ENCODE measurements around the gene IL6ST.
"Not testable (repeated sequence)": the region's sequence is repeated elsewhere in the genome, so short reads cannot be mapped to it uniquely, and the experiment has no call there.

IL6ST gene

DNA sequence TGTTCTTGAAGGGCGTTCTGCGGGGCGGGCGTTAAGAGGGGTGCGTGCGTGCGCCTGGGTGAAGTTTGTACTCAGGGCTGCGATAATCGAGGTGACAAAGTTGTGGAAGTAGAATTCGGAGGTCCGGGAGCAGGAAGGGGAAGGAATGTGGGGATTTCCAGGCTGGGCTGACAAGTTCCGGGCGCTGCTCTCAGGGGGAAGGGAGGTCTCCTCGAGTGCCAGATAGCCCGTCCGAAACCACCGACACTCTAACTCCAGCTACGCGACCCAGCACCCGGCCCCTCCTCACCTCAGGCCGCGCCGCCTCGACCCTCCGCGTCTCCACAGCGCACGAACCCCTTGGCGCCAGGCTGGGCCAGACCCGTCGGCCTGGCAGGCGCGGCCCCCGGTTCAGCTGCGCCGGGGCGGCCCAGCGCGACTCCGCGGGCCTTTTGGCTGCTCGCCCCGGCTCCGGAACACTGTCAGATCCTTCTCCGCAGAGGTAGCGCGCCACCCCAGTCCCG lies at the start of gene IL6ST:
TSS of gene IL6ST (minus strand) at position 469 of the 503 bp plus-strand sequence. CDS start 18,685 bp downstream, outside the sequence.
- DNase-seq = no peak

DNA sequence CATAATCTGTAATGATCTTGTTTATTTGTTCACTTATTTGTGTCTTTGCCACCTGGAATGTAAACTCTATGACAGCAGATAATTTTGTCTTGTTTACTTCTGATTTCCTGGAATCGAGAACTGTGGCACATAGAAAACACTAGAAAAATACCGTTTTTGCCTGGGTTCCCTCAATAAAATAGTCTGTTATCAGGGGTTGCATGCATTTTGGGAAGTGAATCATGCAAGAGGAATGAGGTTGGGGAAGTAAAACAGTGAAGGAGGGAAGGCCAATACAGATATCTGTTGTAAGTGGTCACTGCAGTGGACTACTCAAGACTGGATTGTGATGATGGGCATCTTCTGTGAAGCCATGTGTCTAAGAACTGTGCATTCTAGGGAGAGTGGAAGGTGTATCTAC lies 45.2 kb upstream of the IL6ST start:
- DNase-seq = no peak

DNA sequence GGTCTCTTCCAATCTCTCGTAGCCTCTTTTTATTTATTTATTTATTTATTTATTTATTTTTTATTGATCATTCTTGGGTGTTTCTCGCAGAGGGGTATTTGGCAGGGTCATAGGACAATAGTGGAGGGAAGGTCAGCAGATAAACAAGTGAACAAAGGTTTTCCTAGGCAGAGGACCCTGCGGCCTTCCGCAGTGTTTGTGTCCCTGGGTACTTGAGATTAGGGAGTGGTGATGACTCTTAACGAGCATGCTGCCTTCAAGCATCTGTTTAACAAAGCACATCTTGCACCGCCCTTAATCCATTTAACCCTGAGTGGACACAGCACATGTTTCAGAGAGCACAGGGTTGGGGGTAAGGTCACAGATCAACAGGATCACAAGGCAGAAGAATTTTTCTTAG lies 43.4 kb upstream of the IL6ST start:
- not testable (repeated sequence) for DNase-seq

DNA sequence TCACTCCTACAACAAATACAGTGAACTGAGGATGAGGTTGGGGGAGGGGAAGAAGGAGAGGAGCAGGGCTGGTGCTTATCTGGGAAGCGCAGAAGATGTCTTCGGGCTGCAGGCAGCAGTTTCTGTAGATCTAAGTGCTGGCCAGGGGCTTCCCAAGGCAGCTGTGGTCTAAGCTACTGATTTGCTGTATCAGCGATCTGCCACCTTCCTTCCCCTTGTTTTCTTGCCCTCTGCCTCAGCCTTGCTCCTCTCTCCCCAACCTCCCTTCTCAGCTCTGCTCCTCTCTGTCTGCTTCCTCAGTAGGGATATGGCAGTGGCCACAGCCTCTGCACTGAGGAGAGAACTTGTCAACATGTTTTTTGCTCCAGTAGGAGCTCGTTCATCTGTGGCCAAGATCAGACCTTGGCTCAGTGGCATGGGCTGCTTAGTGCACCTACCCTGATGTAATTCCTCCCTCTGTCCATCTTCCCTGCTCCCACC lies 42.8 kb upstream of the IL6ST start:
- no peak for DNase-seq

DNA sequence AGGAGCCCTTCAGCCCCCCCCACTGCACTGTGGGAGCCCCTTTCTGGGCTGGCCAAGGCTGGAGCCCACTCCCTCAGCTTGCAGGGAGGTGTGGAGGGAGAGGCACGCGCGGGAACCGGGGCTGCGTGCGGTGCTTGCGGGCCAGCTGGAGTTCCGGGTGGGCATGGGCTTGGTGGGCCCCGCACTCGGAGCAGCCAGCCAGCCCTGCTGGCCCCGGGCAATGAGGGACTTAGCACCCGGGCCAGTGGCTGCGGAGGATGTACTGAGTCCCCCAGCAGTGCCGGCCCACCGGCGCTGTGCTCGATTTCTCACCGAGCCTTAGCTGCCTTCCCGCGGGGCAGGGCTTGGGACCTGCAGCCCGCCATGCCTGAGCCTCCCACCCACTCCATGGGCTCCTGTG lies 40.6 kb upstream of the IL6ST start:
- DNase-seq = not testable (repeated sequence)

DNA sequence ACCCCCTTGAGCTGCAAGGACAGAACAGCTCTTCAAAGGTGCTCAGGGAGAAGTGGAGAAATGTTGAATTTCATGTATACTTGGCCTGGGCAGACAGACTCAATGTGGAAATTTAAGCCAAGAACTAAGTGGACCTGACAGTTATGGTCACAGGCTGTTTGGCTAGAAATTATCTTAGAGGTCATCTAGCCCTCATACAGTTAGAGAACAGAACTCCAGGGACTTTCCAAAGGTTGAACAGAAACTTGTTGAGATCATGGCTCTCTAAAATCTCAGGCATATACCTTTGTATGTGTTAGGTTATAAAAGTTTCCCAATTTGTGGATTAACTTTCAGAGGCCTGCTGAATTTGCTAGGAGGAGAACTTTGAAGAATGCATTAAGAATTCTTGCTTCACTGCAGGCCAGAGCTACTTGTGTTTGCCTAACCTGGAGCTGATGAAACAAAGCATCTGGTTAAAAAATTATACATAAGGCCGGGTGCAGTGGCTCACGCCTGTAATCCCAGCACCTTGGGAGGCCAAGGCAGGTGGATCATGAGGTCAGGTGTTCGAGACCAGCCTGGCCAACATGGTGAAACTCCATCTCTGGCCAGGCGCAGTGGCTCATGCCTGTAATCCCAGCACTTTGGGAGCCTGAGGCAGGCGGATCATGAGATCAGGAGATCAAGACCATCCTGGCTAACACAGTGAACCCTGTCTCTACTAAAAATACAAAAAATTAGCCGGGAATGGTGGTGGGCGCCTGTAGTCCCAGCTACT lies 35.3 kb upstream of the IL6ST start:
- not testable (repeated sequence) for DNase-seq

DNA sequence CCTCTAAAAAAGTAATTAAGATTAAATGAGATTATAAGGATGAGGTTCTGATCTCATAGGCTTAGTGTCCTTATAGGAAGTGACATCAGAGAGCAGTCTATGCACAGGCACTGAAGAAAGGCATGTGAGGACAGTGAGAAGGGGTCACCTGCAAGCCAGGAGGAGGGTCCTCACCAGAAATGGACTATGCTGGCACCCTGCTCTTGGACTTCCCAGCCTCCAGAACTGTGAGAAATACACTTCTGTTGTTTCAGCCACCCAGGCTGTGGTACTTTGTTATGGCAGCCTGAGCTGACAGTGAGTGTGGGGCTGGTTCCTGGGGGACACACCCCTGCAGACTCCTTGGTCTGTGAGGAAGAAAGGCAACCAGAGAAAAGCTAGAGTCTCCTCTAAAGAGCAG lies 34.7 kb upstream of the IL6ST start:
- no peak for DNase-seq

DNA sequence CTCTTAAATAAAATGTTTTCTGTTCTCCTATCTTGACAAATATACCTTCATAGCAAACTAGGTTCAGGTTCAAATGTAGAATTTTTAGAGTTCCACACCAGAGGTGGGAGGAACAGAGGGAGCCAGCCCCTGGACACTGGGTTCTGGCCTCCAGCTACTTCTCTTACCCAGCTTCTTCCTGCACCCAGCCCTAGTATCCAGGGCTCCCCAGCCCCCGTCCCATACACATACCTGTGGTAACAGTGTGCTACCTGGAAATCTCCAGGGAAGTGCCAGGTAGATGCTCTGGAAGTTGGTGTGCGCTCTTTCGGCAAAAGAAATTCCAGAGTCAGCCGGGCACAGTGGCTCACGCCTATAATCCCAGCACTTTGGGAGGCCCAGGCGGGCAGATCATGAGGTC lies 33.9 kb upstream of the IL6ST start:
- no peak for DNase-seq

DNA sequence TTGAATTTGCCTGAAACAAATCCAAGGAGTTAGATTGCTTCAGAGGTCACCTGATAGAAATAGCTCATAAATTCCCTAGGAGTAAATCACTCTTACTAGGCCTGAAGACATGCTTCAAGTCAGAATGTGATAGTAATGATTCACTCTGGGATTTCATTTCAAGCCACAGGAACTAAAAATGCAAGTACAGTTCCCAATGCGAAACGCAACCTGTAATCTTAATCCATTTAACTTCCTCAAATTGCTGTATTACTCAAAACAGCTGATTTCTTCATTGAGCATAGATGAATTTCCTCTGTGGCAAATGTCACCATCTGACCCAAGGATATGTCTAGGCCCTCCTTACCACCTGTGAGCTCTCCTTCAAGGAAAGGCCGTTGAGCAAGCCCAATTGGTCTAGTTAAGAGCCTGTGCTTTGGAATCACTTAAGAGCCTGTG lies 32.1 kb upstream of the IL6ST start:
- no peak for DNase-seq

DNA sequence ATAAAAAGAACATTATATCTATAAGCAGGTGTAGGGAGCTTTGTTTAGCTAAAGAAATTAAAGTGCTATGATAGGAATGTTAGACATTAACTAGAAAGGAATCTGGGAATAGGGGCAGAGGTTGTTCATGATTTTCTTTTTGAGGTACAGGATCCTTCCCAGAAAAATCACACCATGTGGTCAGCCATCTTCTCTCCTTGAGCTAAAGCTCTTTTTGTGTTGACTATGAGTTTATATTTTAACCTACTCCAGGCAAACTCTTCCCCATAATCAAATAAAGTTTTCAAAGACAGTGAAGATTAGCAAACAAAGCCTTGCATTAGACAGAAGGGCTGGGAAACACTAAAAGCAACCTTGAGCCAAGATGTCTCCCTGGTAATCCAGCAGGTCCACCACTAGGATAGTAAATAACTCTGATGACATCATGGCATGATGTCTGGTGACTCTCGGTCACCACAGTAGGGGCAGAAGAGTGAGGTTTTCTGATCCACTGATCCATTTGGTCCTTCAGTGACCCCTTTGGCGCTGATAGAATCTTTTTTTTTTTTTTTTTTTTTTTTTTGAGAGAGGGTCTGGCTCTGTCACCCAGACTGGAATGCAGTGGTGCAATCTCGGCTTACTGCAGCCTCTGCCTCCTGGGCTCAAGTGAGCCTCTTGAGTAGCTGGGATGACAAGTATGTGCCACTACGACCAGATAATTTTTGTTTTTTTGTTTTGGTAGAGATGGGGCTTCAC lies 30.6 kb upstream of the IL6ST start:
- DNase-seq = no peak

DNA sequence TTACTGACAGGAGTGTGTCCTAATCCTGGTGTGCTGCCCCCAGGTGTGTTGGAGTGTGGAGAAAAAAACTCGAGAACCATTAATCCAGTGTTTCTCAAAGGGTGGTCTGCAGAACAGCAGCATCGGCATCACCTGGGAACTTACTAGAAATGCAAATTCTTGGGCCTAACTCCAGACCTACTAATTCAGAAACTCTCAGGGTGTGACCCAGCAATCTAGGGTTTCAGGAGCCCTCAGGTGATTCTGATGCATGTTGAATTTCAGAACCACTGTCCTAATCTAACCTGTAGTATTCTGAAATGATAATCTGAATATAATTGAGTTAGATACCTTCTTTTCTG lies 30.0 kb upstream of the IL6ST start:
- DNase-seq = no peak

DNA sequence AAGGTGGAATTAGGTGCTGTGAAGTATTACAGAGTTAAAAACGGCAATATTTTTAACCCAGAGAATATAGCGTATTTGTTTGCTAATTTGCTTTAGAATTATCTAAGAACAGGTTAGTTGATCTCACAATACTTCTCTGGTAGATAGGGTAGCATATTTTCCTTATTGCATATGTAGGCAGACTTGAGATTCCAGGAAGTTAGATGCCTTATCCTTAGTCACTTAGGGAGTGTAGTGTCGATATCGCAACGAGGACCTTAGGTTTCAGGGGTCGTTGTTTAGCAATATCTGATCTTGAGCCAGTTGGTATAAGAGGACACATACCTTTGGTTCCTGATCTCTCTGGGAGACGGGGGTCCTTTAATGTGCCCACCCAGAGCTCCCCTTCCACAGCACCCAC lies 28.5 kb upstream of the IL6ST start:
- DNase-seq = no peak

DNA sequence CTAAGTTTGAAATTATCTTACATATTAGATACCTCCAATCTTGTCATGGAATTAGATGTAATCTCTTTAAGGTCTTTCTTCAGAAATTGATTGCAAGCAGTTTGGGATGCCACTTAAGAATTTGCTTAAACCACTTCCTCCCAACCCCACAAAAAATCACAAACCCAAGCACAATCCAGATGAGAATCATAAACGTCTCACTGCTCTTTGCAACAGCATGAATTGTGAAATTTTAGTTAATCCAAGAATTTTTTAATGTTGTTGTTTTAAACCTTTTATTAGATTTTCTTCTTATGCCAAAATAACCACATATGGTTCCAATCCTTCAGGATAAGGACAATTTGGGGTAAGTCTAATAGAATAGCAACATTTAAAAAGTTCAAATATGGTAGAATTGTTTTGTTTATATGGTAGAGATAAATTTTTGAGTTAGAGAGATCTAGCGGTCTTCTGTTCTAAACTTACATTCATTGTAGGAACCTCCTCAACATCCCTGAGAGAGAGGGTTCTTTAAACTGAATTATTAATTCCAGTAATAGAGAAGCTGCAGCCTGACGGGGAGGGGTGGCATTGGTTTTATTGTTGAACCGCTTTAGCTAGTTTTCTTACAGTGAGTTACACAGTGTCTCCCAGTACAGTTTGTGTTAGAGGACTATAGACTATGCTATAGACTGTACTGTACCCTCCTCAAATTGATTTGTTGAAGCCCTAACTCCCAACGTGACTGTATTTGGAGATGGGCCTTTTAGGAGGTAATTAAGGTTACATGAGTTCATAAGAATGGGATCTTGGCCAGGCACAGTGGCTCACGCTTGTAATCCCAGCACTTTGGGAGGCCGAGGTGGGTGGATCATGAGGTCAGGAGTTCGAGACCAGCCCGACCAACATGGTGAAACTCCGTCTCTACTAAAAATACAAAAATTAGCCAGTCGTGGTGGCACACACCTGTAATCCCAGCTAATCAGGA lies 24.8 kb upstream of the IL6ST start:
- no peak for DNase-seq

DNA sequence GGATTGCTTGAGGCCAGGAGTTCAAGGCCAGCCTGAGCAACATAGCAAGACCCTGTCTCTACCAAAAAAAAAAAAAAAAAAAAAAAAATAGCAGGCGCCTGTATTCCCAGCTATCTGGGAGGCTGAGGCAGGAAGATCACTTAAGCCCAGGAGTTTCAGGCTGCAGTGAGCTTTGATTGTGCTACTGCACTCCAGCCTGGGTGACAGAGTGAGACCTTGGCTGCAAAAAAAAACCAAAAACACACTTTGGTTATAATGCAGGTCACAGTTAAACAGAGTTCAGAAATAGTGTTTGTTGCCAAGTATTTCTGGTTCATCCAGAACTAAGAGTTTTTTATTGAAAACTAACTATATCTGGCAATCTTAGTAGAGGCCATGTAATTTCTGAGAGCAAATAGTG lies 24.1 kb upstream of the IL6ST start:
- DNase-seq = no peak

DNA sequence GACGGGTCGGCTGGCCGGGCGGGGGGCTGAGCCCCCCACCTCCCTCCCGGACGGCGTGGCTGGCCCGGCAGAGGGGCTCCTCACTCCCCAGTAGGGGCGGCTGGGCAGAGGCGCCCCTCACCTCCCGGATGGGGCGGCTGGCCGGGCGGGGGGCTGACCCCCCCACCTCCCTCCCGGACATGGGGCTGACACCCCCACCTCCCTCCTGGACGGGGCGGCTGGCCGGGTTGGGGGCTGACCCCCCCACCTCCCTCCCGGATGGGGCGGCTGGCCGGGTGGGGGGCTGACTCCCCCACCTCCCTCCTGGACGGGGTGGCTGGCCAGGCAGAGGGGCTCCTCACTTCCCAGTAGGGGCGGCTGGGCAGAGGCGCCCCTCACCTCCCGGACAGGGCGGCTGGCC lies 19.9 kb upstream of the IL6ST start:
- DNase-seq = not testable (repeated sequence)

DNA sequence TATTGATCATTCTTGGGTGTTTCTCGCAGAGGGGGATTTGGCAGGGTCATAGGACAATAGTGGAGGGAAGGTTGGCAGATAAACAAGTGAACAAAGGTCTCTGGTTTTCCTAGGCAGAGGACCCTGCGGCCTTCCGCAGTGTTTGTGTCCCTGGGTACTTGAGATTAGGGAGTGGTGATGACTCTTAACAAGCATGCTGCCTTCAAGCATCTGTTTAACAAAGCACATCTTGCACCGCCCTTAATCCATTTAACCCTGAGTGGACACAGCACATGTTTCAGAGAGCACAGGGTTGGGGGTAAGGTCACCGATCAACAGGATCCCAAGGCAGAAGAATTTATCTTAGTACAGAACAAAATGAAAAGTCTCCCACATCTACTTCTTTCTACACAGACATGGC lies 19.2 kb upstream of the IL6ST start:
- DNase-seq = not testable (repeated sequence)

DNA sequence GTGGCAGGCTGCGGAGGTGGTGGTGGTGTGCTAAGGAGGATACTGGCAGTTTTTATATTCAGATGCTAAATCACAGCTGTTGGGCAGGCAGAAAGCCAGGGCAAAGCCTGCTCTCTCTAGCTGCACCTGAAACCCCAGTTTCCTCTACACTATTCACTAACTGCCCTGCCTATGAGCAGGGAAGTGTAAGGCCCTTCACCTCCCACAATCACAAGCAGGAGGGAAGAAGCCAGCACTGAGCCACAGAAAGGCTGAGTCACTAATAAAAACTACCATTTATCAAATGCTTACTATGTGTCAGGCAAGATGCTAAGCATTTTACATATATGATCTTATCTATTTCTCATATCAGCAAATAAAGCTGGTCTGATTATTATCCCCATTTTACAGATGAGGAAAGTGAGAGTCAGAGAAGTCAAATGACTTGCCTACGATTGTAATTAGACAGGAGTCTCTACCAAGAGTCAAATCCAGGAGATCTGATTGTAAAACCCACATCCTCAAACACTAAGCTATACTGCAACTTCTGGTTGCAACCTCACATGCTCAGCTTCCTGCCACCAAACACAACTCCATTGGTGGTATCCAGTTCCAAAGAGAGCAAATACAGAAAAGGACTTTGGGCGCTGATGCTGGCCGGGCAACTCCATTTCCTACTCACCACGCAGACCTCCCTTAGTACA lies 17.7 kb upstream of the IL6ST start:
- DNase-seq = no peak

DNA sequence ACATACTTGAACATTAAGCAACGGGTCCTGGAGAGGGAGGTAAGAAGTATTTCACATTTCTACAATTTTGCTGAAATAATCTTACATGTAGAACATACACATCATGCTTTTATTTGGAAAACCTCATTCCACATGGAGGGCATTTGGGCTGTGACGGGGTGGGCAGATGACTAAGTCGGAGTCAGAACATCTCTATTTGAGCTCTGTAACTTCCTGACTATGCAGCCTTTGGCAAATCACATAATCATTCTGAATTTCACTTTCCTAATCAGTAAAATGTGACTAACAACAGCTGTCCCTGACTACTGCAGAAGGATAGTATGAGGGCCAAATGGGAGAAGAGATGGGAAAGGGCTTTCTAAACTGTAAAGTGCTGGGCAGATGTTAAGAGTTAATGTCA lies 17.1 kb upstream of the IL6ST start:
- DNase-seq = no peak

DNA sequence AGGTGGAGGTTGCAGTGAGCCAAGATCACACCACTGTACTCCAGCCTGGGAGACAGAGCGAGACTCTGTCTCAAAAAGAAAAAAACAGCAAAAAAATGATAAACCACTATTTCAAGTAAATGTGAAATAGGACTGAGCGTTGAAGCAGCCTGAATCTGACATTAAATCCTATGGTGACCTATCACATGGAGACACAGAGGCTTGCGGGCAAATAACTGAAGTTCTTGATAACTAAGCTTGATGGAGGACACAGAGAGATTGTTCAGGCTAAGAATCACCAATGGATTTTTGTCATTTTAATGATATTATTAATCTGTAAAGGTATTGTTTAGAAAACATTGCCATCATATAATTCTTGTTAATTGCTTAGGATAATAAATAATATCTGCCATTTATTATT lies 15.7 kb upstream of the IL6ST start:
- no peak for DNase-seq

DNA sequence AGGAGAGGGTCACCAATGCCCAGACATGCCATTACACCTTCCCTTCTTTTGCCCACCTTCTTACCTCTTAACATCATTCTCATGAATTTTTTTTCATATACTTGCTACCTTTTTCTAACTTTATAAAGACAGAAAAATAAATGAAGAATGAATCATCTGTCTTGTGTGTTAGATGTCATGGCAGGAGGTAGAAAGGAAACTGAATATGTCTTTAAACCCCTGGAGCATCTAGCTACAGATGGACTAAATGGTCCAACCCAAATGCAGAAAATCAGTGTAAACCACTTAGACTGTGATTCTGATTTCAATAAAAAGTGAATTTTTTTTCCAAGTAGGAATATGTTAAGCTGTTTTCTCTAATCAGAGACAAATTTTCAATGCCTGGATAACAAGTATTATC lies 11.8 kb upstream of the IL6ST start:
- no peak for DNase-seq

DNA sequence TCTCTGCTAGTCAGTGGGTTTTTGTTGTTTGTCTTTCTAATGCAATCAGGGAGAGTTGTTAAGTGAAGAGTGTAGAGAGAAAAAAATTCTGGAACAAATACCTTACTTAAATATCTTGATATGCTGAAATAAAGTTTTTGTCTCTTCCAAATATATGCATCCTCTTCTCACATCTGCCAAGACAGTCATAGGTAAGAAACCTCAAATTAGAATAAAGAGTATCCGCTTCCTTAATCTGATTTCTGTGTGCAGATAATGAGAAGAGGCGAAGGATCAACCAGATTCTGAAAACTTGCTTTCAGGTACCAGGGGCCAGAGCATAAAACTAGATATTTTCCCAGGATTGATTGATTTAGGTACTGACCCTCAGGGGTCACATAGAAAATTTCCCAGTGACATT lies 11.3 kb upstream of the IL6ST start:
- no peak for DNase-seq

DNA sequence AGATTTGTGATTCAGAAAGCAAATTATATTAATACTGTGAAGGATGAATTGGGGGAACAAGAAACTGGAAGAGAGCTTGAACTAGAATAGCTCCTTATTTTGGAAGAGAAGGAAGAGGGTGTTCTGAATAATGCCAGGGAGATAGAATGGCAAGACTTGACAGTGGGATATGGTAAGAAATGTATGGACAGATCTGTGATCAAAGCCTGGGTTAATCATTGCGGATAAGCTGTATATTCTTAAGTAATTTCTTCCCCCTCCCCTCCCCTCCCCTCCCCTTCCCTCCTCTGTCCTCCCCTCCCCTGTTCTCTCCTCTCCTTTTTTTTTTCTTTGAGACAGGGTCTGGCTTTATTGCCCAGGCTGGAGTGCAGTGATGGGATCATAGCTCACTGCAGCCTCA lies 10.1 kb upstream of the IL6ST start:
- no peak for DNase-seq

DNA sequence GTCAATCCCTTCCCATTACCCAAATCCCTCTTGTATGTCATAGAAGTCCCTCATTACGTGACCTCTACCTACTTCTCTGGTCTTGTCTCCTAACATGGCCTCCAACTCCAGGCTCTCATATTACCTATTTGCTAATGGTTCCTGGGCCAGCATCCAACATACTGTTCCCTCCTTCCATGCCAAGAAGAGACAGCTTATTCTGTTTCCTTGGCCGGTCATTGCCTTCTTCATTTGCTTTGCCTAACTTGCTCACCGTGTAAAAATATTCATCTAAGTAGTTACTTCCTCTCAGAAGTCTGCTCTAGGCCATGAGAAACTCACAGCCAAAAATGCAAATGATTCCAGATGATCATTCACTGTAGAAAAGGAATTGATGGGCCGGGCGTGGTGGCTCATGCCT lies 8.9 kb upstream of the IL6ST start:
- DNase-seq = no peak
